CD4-positive, alpha-beta T cell treated with Interferon gamma for 1 hour (primary cell): ENCODE data around the gene NPVF.

Source experiments
- DNase-seq: peaks from one replicate; pipeline ENCODE4 v3.0.0-alpha.2; 2020

The NPVF gene, protein sequence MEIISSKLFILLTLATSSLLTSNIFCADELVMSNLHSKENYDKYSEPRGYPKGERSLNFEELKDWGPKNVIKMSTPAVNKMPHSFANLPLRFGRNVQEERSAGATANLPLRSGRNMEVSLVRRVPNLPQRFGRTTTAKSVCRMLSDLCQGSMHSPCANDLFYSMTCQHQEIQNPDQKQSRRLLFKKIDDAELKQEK

DNA sequence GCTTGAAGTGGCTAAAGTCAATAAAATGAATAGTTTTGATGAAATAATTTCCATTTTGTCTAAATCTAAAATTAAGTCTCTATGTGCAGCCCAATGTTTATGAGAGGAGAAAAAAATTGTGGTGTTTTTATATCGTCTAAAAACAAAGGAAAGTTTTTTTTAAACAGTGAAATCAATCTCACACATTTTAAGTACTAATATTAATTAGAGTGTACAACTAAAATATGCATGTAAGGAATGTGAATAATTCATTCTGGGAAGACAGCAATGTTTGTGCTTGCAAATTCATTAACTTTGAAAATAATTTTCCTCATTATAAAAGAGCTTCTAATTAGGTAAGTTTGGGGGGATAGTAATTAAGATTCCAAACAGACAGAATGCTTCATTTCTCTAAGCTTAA is at the start of gene NPVF:
TSS of gene NPVF (minus strand) at position 101 of the 400 bp plus-strand sequence. CDS start at position 54, 47 bp downstream.
- no peak for DNase-seq

DNA sequence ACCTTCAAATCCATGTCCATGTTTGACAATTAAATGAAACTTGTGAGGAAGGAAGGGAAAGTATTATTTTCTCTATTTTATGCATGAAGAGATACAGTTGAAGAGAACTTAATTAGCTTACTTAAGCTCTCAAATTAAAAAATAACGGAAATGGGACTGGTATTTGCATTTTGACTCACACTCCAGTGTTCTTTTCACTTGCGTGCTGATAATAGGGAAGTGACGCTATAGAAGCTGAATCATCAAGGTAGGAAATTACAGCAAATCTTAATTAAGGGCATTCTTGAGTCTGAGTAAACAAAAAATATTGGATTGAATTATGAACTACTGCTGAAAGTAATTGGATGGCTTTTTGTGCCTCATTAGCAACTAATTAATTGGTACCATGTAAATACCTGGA is 44.0 kb upstream of the NPVF start:
- DNase-seq = no peak

DNA sequence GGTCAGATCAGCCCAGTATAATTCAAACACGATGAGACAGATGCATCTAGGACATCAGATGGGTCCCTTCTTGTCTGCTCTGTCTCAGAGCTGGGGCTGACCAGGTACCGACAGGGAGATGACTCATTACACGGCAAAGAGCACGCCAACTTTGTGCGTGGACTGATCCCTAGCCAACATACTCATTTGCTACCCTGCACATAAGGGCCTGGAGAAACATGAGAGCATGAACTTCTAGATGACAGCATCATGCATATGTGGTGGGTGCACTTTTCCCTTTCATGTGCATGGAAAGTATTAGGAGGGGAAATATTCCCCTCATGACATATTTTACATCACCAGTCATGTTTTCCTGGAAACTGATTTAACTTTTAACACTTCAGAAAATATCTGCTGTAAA is 35.1 kb upstream of the NPVF start:
- DNase-seq = no peak

DNA sequence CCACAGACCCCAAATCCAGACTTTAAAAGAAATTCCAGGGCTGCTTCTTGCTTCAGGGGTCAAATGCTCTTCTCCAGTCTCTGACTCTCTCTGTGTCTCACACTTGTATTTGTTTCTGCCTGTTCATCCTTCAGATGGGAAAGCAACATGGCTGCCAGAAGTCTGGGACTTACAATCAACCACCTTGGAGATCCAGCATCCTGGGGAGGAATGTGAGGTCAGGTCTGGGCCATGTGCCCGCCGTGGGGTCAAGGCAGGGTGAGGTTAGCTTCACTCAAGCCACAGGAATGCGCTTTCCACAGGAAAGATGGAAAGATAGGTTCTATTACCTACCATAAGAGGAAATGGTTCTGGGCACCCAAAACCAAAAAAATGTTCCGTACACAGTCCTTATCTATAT is 34.3 kb upstream of the NPVF start:
- no peak for DNase-seq

DNA sequence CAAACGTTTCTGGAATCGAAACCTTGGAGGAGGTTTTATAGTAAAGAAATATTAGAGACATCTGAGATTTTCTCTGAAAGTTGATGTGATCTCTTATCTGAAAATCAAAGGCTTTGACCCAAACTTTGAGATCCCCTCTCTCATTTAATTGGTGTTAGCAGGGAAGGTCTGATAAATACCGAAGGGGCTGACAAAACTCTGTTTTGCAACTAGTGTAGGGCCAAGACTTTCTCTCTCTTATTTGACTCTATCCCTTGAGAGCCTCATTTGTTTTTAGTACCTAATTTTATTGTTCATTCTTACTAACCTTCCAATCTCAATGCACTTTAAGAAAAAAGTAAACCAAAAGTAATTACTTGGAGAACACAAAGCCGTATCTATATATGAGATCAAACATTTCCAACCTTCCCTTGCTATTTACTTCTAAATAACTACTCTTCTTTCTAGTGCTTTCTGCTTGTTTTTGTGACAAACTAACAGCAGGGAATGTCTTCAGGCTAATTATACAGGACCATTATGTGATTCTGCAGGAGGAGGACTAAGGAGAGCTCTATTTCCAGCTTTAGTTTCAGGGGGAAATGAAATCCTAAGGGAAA is 33.4 kb upstream of the NPVF start:
- no peak for DNase-seq

DNA sequence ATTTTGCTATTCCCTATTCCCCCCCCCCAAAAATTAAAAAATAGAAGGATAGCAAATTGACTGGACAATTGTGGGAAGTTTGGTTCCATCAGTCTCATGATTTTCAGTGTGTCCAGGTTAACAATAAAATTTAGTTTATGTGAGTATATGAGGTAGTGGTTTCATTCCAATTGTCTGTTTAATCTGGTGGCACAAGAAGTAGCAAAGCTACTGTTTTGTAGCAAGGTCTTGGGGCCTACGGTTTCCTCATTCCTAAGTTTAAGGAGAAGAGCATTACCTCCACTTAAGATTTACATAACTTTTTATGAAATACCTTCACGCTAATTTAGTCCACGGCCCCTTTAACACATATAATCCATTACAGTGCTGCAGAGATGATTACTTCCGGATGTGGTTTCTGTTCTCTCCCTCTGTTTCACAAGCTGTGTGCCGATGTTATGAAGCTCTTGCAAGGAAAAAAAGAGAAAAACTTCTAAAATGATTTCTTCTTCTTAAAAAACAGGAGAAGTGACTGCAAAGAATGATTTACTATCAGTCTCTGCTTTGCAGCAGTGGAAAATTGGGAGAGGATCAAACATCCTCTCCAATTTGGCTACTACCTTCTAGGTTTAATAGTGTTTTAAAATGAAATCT is 32.7 kb upstream of the NPVF start:
- no peak for DNase-seq

DNA sequence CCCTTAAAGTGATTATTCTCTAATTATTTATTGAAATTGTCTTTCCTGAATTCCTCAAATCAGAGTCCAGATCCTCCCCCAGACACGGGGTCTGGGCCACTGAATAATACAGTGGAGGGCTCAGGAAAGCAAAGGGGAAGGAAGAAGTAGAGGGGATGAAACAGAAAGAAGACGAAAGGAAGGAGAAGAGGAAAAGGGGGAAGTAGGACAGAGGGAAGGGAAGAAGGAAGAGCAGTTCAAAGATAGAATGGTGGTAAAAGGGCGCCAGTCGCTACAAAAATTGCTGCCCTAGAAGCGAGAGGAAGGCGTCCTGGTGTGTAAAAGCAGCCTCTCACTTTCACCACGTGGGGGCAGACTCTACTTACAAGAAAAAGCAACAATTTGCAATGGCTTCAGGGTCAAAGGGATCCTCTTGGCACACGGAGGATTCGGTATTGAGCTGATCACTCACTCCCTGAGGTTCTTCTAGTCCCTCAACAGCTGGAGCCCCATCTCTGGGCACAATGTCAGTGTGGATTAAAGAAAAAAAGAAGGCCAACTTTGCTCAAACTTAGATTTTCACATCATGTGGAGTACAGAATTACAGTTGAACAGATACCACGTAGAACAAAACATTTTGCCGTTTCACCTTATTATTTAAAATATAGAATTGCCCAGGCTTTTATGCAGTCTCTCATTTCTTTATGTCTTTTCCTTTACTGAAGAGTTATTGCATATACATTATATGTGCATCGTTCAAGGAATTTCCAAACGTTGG is 31.4 kb upstream of the NPVF start:
- DNase-seq = peak; percentile 65

DNA sequence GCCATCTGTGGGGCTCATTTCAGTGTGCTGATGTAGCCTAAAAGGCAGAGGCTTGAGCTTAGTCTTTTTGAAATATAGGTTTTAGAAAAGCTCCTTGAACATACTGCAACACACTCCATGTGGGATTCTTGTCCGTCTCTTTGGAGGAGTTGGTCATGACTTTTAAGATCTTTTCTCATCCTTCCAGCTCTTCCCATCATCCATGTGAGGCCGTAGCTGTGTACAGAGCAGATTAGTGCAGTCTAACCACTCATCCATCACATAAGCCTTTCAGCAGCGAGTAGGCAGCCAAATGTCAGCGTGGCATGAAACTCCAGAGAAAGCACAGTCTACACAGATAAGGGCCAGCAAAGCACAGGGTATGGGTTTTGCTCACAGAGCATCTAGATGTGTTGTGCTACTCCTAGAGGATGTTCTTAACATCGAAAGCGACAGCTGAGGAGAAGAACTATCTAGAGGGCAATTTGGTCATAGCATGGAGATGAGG is 28.1 kb upstream of the NPVF start:
- DNase-seq = no peak

DNA sequence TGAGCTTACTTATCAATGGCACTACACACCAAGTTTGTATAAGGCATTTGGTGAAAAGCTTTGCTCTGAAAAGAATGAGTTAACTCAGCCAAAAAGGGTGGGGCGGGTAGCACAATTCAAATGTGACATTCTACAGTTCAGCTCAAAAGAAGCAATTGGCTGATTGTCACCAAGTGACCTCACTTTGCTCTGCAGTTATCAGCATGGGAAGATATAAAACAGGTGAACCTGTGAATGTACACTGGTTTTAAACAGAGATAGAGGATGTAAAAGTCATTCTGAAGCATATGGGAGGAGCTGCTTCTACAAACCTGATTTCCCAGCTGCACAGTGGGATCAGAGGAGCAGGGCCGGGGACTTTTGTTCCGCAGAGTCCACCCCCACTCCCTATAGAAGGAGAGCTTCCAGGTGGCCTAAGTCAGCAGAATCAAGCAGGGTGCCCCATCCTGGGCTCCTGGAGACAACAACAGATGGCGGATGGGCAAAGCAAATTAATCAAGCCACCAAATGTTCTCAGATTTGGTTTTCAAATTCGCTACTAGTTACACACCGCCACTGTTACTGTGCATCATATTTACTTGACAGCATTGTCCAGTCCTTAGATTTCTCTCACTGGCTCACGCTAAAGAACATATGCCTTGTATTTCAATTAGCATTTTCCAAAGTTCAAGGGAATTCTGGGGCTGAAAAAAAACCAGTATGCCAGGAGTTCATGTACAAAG is 27.5 kb upstream of the NPVF start:
- no peak for DNase-seq

DNA sequence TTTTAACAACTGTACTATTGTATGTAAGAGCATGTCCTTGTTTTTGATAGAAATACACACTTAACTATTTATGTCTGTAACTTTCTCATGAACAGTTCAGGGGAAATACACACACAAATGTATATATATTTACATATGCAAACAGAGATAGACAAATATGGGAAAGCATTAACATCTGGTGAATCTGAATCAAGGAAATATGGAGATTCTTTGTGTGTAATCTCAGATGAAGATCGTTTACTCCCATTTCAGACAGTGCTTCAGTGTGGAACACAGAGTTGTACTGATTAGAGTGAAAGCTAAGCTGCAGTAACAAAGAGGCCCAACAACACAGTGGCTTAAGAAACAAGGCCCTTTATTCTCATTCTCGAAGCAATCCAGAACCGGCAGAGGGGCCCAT is 26.3 kb upstream of the NPVF start:
- no peak for DNase-seq

DNA sequence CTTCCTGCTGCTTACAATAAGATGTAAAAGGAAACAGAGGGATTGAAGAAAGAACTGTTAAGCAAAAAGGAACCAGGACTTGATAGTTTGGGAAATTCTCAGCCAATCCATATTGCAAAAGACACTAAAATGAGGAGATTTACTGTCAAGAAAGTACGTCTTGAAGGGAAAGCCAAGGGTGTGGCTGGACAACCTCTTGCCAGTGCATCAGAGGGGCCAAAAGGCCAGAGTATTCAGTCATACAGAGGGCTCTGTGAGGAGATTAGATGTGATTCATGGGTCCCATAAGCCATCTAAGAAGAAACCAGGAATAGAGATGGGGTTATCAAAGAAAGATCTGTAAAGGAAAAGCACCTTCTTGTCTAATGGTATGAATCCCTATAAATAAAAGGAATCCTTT is 25.4 kb upstream of the NPVF start:
- no peak for DNase-seq

DNA sequence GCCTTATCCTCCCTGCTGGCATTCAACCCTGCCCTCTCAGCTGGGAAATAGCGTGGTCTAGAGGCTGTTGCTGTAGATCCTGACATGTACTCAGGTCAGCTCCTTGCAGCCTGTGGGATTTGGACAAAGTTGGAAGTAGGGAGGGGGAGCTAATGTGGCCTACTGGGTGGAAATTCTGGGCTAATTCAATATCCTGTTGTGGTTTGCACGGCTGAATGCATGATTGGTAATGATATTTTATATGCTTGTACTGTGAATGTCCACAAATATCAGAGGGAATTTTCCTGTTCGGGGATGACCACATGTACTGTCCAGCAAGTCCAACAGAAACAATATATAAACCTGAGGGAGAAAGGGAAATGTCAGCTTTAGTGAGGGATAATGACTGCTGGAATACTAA is 22.1 kb upstream of the NPVF start:
- no peak for DNase-seq

DNA sequence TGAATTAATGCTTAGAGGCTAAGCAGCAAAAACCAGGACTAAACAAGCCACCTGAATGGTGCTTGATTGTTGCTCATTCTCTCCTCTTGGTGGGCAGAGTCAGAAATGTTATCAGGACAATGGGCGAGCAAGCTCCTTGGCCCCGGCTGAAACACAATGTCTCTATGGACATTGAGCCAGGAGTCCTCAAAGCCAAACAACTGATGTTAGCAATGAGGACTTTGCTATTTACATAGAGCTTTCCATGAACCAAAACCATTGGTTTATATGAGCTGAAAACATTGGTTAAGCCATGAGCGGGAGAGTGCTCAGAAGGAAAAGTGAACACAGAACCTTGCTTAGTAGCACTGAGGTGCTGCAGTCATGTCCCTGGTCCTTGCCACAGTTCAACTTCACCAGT is 21.5 kb upstream of the NPVF start:
- no peak for DNase-seq

DNA sequence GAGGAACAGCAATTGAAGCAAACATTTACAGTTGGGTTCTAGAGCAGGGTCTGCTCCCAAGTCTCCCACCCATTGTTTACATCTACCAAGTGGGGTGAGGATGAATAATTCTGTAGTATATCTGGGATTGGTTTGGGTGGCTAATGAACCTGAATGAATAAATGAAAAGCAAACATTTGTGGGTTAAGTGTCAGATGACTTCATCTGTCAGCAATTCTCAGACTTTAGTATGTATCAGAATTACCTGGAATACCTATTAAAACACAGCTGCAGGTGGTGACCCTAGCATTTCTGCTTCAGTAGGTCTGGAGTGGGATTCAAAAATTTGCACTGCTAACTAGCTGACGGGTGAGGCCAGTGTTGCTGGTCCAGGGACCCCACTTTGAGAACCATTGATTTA is 18.0 kb upstream of the NPVF start:
- no peak for DNase-seq

DNA sequence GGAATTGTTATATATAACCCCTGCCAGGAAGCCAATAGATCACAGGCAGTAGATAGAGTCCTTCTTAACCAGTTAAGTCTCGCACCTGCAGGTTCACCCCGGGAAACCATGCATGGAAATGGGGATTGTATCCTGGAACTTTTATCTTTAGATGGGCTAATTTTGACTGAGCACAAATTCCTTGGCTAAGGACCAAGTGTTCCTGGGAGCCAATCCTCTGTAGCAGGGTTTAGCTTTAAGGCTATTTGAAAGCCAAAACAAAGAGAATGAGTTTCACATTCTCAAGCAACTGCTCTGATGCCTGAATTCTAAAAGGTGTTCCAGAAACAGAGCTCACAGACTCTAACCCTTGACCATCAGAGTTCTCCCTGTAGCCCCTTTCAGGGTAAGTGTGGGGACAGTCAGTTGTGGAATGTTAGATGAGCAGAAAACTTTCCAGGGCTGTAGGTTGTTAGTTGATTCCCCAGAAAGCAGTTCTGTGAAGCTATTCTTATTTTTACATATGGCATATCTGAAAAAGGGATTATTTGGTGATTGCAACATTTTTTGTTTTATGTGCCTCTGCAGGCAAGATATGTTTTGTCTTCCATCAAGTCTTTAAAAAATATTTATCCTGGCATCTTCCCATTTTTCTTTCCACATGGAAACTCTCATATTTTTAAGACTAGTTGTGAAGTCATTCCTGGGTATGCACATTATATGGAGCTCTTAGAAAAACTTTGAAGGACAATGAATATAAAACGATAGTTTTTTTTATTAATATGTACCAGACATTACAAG is 16.2 kb upstream of the NPVF start:
- no peak for DNase-seq

DNA sequence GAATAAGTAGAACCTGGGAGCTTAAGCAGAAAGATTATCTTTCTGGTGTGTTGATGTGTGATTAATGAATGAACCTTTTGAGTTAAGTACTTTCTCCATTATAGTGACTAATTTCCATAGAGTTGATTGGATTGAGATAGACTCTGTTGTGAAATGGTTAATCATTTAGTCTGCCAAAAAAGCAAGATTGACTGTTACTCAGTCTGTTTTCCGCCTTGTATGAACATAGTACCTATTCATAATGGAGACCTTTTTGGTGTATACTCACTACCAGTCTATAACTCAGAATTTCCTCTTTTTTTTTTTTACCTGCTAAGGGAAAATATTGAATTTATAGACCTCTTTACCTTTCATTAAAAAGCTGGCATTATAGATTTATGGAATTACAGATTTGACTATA is 14.4 kb upstream of the NPVF start:
- DNase-seq = no peak

DNA sequence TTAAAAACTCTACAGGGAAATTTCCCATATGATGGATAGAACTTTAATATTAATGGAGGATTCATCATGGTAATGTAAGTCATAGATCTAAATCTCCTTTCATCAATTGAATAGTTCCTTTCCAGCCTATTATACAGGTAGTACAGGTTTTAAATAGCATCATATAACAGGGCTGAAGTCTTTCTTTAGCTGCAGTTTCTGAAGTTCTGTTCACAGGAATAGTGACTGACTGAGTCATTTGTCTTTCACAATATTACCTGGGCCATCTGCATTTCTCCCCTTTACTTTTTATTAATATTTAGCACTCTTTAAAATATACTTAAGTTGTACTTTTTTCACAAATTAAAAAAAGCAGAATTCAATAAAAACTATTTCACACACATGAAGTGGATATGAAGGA is 12.6 kb upstream of the NPVF start:
- no peak for DNase-seq

DNA sequence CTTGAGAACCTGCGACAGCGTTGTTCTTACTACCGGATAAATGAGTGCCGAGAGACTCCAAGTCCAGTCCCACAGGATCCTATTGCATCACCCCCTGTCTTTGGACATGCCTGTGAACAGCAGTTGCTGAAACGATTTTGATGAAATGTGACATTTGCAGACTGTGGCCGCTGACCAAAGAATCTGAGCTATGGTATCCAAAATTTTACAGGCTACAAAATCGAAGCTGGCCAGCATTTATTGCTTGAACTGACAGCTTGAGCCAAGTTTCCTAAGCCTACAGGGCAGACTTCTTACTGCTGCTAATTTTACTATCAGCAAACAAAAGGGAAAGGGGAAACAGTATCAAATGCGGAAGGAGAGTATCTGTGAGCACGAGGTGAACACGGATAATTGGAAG is 12.1 kb upstream of the NPVF start:
- no peak for DNase-seq

DNA sequence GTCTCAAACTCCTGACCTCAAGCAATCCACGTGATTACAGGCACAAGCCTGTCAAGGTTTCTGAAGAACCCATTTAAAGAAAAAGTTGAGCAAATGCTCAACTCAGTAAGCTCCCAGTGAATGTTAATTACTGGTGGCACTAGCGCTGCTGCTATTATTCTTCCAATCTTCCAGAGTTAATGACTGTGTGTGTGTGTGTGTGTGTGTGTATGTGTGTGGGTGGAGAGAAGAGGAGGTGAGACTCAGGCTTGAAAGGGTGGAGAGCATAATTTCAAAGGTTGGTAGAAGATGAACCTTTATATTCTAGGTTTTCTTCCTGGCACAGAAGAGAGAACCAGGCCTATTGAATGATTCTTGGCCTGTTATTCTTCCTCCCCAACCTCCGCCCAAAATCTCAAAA is 11.6 kb upstream of the NPVF start:
- DNase-seq = no peak

DNA sequence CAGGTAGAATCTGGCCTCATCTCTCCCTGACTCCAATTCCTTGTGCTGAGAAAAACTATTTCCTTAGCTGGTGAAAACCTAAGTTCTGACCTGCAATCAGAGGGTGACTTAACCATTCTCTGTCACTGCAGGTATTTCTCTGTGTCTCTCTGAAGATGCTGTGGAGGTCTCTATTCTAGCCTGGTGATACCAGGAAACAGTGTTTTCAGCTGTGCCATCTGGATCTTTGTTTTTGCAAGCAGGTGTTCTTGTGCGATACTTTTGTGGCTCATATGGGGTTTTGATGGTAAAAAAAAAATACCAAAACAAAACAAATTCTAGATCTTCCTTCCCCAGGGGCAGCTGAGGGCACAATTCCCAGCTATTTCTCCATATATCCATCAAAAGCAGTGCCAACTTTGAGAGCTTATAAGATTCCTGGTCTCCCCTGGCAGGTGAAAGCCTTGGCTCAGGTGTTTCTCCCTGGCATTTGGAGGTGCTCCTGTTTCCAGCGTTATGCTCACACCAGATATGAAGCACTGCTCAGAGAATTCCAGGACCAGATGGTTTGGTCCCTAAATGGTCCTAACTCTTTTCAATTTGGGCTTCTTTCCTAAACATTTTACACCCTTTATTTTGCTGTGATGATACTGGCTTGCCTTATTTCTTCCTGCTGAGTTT is 9.9 kb upstream of the NPVF start:
- DNase-seq = no peak

DNA sequence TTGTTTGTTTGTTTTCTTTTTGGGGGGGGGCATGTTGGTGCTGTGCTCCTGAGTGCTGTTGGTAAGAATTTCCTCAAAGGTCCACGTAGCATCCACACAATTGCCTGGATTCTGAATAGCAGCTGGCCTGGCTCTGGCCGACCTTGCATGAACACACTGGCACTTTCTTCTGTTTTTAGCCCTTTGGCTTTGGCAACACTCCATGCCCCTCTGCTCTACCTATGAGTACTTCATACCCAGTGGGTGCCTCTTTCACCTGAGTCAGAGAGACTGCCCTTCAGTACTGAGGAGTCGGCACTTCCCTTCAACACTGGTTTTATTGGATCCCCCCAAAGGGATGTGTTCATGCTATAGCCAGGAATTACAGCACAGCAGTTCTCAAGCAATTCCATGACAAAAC is 7.2 kb upstream of the NPVF start:
- no peak for DNase-seq

DNA sequence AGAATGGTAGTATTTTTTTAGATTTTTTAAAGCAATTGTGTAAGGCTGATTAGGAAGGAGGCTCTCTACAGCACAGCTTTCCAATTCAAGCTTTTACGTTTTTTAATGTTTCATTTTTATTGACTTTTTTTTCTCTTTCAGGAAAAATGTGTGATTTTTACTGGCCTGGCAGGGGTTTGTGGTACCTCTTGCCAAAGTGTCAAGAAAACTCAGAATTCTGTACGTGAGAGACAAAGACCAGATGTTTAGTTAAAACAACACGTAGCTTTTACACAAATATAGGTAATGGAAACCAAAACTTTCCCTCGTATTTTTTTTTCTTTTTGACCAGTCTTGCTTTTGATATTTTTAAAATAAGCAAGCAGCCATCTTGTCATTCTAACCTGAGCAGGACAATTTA is 6.0 kb upstream of the NPVF start:
- no peak for DNase-seq
